Measurements from ENCODE around the gene ARAP1. TPM values are rescaled to one million over a fixed set of nuclear protein-coding genes. Genes with fewer than 3 reads are reported as not detected.

ARAP1 gene
- polyA plus RNA-seq, 1 experiment: 52.4 TPM

DNA sequence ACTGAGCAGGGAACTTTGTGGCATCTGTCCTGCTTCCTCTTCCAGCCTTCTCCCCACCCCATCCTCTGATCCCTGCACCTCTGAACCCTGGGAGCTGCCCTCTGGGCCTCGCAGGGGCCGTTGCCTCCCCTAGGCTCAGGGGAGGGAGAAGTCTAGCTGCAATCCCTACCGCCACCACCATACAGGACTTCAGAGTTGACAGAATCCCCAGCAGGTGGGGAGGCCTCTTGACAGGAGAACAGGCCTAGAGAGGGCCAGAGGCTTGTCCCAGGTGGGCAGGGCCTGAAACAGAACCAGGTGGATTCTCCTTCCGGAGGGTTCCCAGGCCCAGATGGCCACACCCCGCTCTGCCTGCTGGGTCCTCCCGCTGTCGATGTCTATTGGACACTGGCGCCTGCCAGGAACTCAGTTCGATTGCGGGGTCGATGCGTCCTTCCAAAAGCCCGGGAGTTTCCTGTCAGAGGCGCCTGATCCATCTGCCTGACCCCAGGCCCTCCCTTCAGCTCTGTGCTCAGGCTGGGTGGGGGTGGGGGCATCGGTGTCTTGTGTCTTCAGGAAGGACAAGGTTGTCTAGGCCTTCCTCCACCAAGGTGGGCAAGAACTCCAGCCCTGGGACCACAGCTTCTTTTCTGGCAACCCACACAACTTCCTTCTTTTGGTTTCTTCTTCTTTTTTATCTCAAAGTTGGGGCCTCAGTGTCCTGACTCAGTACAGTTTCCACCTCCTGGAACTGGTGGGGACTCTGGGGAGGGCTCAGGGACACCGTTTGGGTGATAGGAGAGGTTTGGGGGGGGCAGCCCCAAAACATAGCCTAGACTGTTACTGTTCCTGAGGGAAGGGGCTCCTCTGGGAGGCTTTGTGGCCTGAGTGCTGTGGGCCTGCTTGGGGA lies 35.3 kb upstream of the ARAP1 start:
- TF ChIP-seq, protein P1, sequence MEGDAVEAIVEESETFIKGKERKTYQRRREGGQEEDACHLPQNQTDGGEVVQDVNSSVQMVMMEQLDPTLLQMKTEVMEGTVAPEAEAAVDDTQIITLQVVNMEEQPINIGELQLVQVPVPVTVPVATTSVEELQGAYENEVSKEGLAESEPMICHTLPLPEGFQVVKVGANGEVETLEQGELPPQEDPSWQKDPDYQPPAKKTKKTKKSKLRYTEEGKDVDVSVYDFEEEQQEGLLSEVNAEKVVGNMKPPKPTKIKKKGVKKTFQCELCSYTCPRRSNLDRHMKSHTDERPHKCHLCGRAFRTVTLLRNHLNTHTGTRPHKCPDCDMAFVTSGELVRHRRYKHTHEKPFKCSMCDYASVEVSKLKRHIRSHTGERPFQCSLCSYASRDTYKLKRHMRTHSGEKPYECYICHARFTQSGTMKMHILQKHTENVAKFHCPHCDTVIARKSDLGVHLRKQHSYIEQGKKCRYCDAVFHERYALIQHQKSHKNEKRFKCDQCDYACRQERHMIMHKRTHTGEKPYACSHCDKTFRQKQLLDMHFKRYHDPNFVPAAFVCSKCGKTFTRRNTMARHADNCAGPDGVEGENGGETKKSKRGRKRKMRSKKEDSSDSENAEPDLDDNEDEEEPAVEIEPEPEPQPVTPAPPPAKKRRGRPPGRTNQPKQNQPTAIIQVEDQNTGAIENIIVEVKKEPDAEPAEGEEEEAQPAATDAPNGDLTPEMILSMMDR (IDR thresholded peaks at IDR 0.05; ENCODE audit: low read depth, low read length): 0 out of 2 replicates have a peak, but pooled peaks have one; percentile 4

GRCh38 chr11:72786305-72787215 lies 34.4 kb upstream of the ARAP1 start:
- no peak overlapping the region for H3K27ac ChIP-seq (ENCODE audit: low read depth, low read length)
- TF ChIP-seq, protein P1 (IDR thresholded peaks at IDR 0.05; ENCODE audit: low read depth, low read length): no peak
- POLR2A ChIA-PET: no interaction called here
- DNase-seq (ENCODE audit: low read depth, low spot score): no peak
- no peaks in the 10 kb centered on the region for H3K27me3 ChIP-seq (ENCODE audit: control insufficient read depth, insufficient read depth, low read length)
- no peak overlapping the region for H3K4me3 ChIP-seq (ENCODE audit: low read depth, low read length)
- no peaks in the 10 kb centered on the region for H3K9me3 ChIP-seq (ENCODE audit: control insufficient read depth, insufficient read depth, low read length)
- CTCF ChIA-PET: interaction anchor here (1.8 kb wide), 1 partner anchor 61 kb away, joined by 5 read pairs; no protein-coding TSS in a partner anchor

More for the DNA sequence above, 35.3 kb upstream of the ARAP1 start:
- Histone ChIP-seq H3K27ac (ENCODE audit: low read depth, low read length) (no peak overlapping the region), H3K27me3 (ENCODE audit: control insufficient read depth, insufficient read depth, low read length) (no peaks in the 10 kb centered on the region), H3K9me3 (ENCODE audit: control insufficient read depth, insufficient read depth, low read length) (no peaks in the 10 kb centered on the region), H3K4me3 (ENCODE audit: low read depth, low read length) (no peak overlapping the region)
- ChIA-PET CTCF (interaction anchor here (1.8 kb wide), 1 partner anchor 62 kb away, joined by 5 read pairs; no protein-coding TSS in a partner anchor), POLR2A (no interaction called here)
- DNase-seq (ENCODE audit: low read depth, low spot score): no peak

- peaks cover 3% of the 10 kb centered on the region for H3K27me3 ChIP-seq (ENCODE audit: control insufficient read depth, insufficient read depth, low read length)
- TF ChIP-seq, protein P1 (IDR thresholded peaks at IDR 0.05; ENCODE audit: low read depth, low read length): no peak
- DNase-seq (ENCODE audit: low read depth, low spot score): no peak
- H3K9me3 ChIP-seq (ENCODE audit: control insufficient read depth, insufficient read depth, low read length): no peaks in the 10 kb centered on the region
- H3K27ac ChIP-seq (ENCODE audit: low read depth, low read length): no peak overlapping the region
- H3K4me3 ChIP-seq (ENCODE audit: low read depth, low read length): no peak overlapping the region
- POLR2A ChIA-PET: no interaction called here
- CTCF ChIA-PET: no interaction called here
These were observed 32.5 kb upstream of the ARAP1 start for GRCh38 chr11:72784662-72785061.

- peaks cover 3% of the 10 kb centered on the region for H3K27me3 ChIP-seq (ENCODE audit: control insufficient read depth, insufficient read depth, low read length)
- H3K9me3 ChIP-seq (ENCODE audit: control insufficient read depth, insufficient read depth, low read length): no peaks in the 10 kb centered on the region
- ChIA-PET CTCF (interaction anchor here (1.5 kb wide), 1 partner anchor 9 kb away, joined by 7 read pairs; no protein-coding TSS in a partner anchor), POLR2A (no interaction called here)
- no peak for DNase-seq (ENCODE audit: low read depth, low spot score)
- H3K4me3 ChIP-seq (ENCODE audit: low read depth, low read length): no peak overlapping the region
- TF ChIP-seq, protein P1 (IDR thresholded peaks at IDR 0.05; ENCODE audit: low read depth, low read length): no peak
- H3K27ac ChIP-seq (ENCODE audit: low read depth, low read length): no peak overlapping the region
These were observed 31.1 kb upstream of the ARAP1 start for GRCh38 chr11:72783144-72783905.

Measured in AG04450 (cell line).